Femur (tissue), 1 donor: Measurements from ENCODE around the gene KIF26A.

Experiments used
- DNase-seq: peaks from one replicate; pipeline ENCODE4 v3.0.0-alpha.2; 2017

Gene KIF26A

GRCh38 chr14:104158827-104159798, 20.7 kb downstream of the KIF26A start:
- DNase-seq, result no peak

GRCh38 chr14:104159990-104160389, 21.6 kb downstream of the KIF26A start:
- DNase-seq, result no peak

- no peak for DNase-seq
Measured at GRCh38 chr14:104161602-104162367, 23.4 kb downstream of the KIF26A start.

- no peak for DNase-seq
Measured at GRCh38 chr14:104162495-104162894, 24.1 kb downstream of the KIF26A start.

- DNase-seq, result no peak
Measured at GRCh38 chr14:104163541-104163940, 25.2 kb downstream of the KIF26A start.

- DNase-seq, result no peak
Measured at GRCh38 chr14:104164041-104164440, 25.7 kb downstream of the KIF26A start.

GRCh38 chr14:104164512-104164911, 26.1 kb downstream of the KIF26A start:
- DNase-seq, result no peak

- DNase-seq, result no peak
Measured at GRCh38 chr14:104166698-104167097, 28.3 kb downstream of the KIF26A start.

GRCh38 chr14:104168603-104169002, 30.2 kb downstream of the KIF26A start:
- DNase-seq, result no peak

- no peak for DNase-seq
Measured at GRCh38 chr14:104169005-104169698, 30.8 kb downstream of the KIF26A start.

- peak; percentile 53 for DNase-seq
Measured at GRCh38 chr14:104169699-104170479, 31.5 kb downstream of the KIF26A start.

GRCh38 chr14:104171029-104171697, 32.8 kb downstream of the KIF26A start:
- DNase-seq, result no peak

GRCh38 chr14:104171895-104172294, 33.5 kb downstream of the KIF26A start:
- DNase-seq, result peak; percentile 54

- no peak for DNase-seq
Measured at GRCh38 chr14:104172349-104172748, 34.0 kb downstream of the KIF26A start.

- DNase-seq, result no peak
Measured at GRCh38 chr14:104172880-104173279, 34.5 kb downstream of the KIF26A start.

- no peak for DNase-seq
Measured at GRCh38 chr14:104174051-104174450, 35.7 kb downstream of the KIF26A start.

GRCh38 chr14:104175041-104175440, 36.7 kb downstream of the KIF26A start:
- no peak for DNase-seq

- no peak for DNase-seq
Measured at GRCh38 chr14:104175811-104176210, 37.4 kb downstream of the KIF26A start.

GRCh38 chr14:104176611-104177010, 38.2 kb downstream of the KIF26A start:
- DNase-seq, result no peak

- DNase-seq, result no peak
Measured at GRCh38 chr14:104177411-104177810, 39.0 kb downstream of the KIF26A start.

- no peak for DNase-seq
Measured at GRCh38 chr14:104178279-104178678, 39.9 kb downstream of the KIF26A start.

GRCh38 chr14:104179126-104179525, 40.7 kb downstream of the KIF26A start:
- DNase-seq, result no peak
